Gastrocnemius medialis (tissue), 4 donors: ENCODE results near the gene CORO2B. TPM values are rescaled to one million over a fixed set of nuclear protein-coding genes. Genes with fewer than 3 reads are reported as not detected.

Source experiments
- ATAC-seq, 2 donors: fragments of 150-250 bp; one replicate each; pipeline ENCODE4 v1.9.1; 2016
- DNase-seq, 2 donors: peaks; one replicate each; pipeline ENCODE4 v3.0.0-alpha.2; 2019
- H3K27ac ChIP-seq, 4 donors: fragments of 200-600 bp; sonication (generic); 1 replicate in 1 of 4; 2 replicates in 3 of 4; pipeline ENCODE4 v1.5.1; 2016 to 2018; ENCODE audit warnings: mild to moderate bottlenecking in 2 of 4, moderate library complexity in 1 of 4
- H3K27me3 ChIP-seq, 3 donors: fragments of 200-600 bp; sonication (generic) in 2 of 3; 1 replicate in 1 of 3; 2 replicates in 2 of 3; pipeline versions ENCODE4 v1.5.1 to v1.6.0; 2016 to 2019; ENCODE audit warnings: mild to moderate bottlenecking in 1 of 3, moderate library complexity in 1 of 3
- H3K36me3 ChIP-seq, 2 donors: fragments of 200-600 bp; sonication (generic) in 1 of 2; one replicate each; pipeline ENCODE4 v1.5.1; 2017 to 2018
- H3K4me1 ChIP-seq, 2 donors: fragments of 200-600 bp; sonication (generic) in 1 of 2; one replicate each; pipeline ENCODE4 v1.5.1; 2016 to 2017; ENCODE audit warnings: mild to moderate bottlenecking in 2 of 2
- H3K4me3 ChIP-seq, 4 donors: fragments of 200-600 bp; sonication (generic) in 3 of 4; 1 replicate in 1 of 4; 2 replicates in 3 of 4; pipeline ENCODE4 v1.5.1; 2016 to 2019; ENCODE audit warnings: mild to moderate bottlenecking in 2 of 4
- H3K9me3 ChIP-seq, 3 donors: fragments of 200-600 bp; sonication (generic) in 2 of 3; 1 replicate in 1 of 3; 2 replicates in 2 of 3; pipeline ENCODE4 v1.5.1; 2016 to 2019
- POLR2A ChIP-seq, 2 donors: fragments of 450-650 bp; IDR thresholded peaks; one replicate each; pipeline ENCODE4 v1.6.1; 2017; ENCODE audit warnings: antibody characterized with exemption in 2 of 2, mild to moderate bottlenecking in 2 of 2, moderate library complexity in 2 of 2
- in situ Hi-C, 4 donors: fragments of 200-750 bp; cut with MboI; loops; one replicate each; pipeline versions ENCODE4 v1.15.0 to v1.8.0; 2017; ENCODE audit warnings: low sequenced_read_pairs in 4 of 4
- intact Hi-C: fragments of 100-400 bp; cut with DNase I; formaldehyde crosslinking; loops from one replicate; pipeline ENCODE4 v1.15.1; 2023; ENCODE audit warnings: low total_unique reads
- total RNA-seq, 4 donors: library from RNA; depleted of rRNA; stranded (reverse); fragments of >200 nt; gene quantifications; one replicate each; pipeline versions ENCODE4 v1.1.0 to v1.2.3, GENCODE V29; 2016
- TF ChIP-seq, protein P1 (sequence below), 5 experiments: fragments of 450-650 bp in 3 of 5; fragments of 200-600 bp in 2 of 5; sonication (generic) in 2 of 5; IDR thresholded peaks in 4 of 5; conservative IDR thresholded peaks in 1 of 5; 1 replicate in 4 of 5; 2 replicates in 1 of 5; pipeline ENCODE4 v1.5.1; 2016 to 2019; ENCODE audit warnings: antibody characterized with exemption in 5 of 5, mild to moderate bottlenecking in 3 of 5, moderate library complexity in 3 of 5

The CORO2B gene
- total RNA-seq, 4 donors from 2014 or later: 1.5 to 2.2 (median 1.8) TPM

DNA sequence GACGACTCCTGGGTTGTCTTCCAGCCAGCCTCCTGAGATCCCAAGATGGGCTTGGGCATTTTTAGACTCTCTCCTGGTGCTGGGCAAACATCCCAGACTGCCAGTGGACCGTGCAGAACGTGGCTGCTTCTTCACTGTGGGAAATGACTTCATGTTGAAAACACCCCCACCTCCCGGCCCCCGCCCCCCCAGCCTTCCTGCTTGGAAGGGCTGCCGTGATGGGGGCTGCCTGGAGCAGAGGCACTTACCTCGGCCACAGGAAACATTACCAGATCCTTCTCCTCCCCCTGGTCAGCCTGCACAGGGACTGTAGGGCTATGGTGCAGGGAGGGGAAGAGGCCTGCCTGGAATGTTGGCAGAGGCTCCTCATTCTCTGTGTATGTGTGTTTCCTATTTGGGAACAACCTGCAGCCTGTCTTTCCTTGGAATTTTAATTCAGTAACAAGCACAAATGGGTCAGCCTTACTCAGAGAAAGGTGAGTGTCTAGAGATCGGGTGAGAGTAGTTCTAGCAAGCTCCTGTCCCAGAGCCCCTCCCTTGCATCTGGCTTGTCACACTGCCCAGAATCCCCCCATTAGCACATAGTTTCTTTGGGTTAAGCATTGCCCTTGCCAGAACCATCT lies 151.1 kb downstream of the CORO2B start:
- Histone ChIP-seq H3K27me3 (no peaks in the 10 kb centered on the region), H3K36me3 (no peaks in the 10 kb centered on the region), H3K4me1 (peaks cover 0 to 4% of the 10 kb centered on the region in 2 donors), H3K4me3 (no peak overlapping the region), H3K9me3 (no peaks in the 10 kb centered on the region), H3K27ac (peak overlapping the region in 2 of 4 donors; percentile 58 to 64)
- ATAC-seq (peak; percentile 22 to 41), DNase-seq (no peak)
- TF ChIP-seq, protein P1, sequence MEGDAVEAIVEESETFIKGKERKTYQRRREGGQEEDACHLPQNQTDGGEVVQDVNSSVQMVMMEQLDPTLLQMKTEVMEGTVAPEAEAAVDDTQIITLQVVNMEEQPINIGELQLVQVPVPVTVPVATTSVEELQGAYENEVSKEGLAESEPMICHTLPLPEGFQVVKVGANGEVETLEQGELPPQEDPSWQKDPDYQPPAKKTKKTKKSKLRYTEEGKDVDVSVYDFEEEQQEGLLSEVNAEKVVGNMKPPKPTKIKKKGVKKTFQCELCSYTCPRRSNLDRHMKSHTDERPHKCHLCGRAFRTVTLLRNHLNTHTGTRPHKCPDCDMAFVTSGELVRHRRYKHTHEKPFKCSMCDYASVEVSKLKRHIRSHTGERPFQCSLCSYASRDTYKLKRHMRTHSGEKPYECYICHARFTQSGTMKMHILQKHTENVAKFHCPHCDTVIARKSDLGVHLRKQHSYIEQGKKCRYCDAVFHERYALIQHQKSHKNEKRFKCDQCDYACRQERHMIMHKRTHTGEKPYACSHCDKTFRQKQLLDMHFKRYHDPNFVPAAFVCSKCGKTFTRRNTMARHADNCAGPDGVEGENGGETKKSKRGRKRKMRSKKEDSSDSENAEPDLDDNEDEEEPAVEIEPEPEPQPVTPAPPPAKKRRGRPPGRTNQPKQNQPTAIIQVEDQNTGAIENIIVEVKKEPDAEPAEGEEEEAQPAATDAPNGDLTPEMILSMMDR (IDR thresholded peaks at IDR 0.05 in 4 of 5, conservative IDR thresholded peaks at IDR 0.05 in 1 of 5): no peak
- no peak for TF ChIP-seq POLR2A (IDR thresholded peaks at IDR 0.05)
- in situ Hi-C loops: loop anchor here in 2 of 4 donors (5.0 kb wide), 1 partner anchor 147 kb away; no protein-coding TSS in a partner anchor
- intact Hi-C loops: loop anchor here (1.0 to 5.0 kb wide), 2 partner anchors 97 to 145 kb away; no protein-coding TSS in a partner anchor

DNA sequence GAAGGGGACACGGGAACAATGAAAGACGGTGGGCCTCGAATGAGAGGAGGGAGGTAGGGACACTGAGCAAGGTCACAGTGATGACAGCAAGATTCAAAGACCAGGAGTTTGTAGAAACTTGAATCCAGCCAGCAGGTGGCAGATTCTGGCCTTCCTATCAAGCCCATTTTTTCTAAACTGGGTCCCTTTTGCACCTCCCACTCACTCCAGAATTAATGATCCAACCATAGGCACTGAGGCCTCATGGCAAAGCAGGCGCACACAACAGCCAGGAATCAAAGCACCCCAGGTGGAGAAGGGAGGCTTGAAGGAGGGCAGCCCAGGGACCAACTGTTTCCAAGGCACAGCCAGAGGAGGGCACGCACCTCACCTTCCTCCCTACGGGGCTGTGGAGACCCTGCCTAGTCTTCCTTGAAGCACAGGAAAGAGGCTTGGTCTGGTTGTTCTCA lies 151.7 kb downstream of the CORO2B start:
- in situ Hi-C loops (loop anchor here in 2 of 4 donors (5.0 kb wide), 1 partner anchor 147 kb away; no protein-coding TSS in a partner anchor), intact Hi-C loops (loop anchor here (1.0 to 5.0 kb wide), 2 partner anchors 97 to 145 kb away; no protein-coding TSS in a partner anchor)
- ATAC-seq (peak in 1 of 2 donors; percentile 27), DNase-seq (peak in 1 of 2 donors; percentile 17)
- H3K27ac ChIP-seq: peak overlapping the region; percentile 6 to 64 (median 34)
- peaks cover 0 to 4% of the 10 kb centered on the region in 2 donors for H3K4me1 ChIP-seq
- no peaks in the 10 kb centered on the region for H3K9me3 ChIP-seq
- no peaks in the 10 kb centered on the region for H3K36me3 ChIP-seq
- TF ChIP-seq, protein P1 (IDR thresholded peaks at IDR 0.05 in 4 of 5, conservative IDR thresholded peaks at IDR 0.05 in 1 of 5): peak; percentile 19 to 69 (median 56)
- TF ChIP-seq POLR2A (IDR thresholded peaks at IDR 0.05): no peak
- no peaks in the 10 kb centered on the region for H3K27me3 ChIP-seq
- H3K4me3 ChIP-seq: no peak overlapping the region

DNA sequence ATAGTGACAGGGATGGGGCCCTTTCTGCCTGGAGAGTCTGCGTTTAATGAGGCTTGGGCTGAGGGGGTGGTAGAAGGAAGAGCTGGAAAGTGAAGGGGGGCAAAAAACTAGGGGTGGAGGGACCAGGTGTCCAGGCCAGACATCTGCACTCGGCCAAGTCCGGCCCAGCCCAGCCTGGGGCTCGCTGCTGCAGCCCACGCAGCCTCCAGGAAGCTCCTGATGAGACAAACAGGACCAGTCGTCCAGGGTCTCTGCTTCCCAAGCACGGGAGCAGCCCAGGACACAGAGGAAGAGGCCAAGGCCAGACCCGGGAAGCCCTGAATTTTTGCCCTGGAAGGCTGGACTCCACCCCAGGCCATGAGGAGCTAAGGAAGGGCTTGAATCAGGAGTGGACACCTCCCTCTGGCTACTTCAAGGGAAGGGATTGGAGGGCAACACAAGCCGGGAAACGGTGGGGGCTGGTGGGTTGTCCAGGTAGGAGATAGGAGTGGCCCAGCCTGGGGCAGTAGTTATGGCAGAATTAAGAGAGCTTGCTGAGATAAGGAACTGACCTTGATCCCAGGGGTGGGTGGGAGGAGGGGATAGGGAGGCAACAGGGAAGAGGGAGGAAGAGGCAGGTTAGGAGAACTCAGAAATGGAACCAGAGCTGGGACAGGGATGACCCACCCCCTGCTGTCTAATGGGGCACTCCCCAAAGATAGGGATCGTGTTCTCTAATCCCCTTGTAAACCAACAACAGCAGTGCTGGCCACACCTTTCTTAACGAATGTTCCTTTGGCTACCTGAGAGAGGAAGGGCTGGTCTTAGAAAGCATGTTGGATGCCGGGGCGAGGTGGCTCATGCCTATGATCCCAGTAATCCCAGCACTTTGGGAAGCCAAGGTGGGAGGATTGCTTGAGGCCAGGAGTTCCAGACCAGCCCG lies 152.4 kb downstream of the CORO2B start:
- no peak for DNase-seq
- peak overlapping the region; percentile 6 to 64 (median 34) for H3K27ac ChIP-seq

DNA sequence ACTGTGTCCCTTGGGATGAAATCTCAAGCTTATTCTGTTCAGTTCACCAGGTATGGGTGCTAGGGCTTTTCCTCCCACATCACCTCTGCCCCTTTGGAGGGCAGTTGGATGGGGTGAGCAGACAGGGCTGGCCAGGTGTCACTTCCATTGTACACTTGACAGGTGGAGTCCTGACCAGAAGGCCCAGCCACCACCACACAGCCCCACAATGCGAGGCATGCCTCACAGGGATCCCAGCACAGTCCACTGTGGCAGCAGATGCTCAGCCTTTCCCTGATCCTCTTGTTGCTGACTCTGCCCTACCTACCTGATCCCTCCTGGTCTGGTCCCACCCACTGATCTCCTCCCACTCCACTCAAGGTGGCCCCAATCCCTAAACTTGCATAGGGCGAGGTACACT lies 153.7 kb downstream of the CORO2B start:
- TF ChIP-seq POLR2A (IDR thresholded peaks at IDR 0.05): no peak
- TF ChIP-seq, protein P1 (IDR thresholded peaks at IDR 0.05 in 4 of 5, conservative IDR thresholded peaks at IDR 0.05 in 1 of 5): no peak
- Histone ChIP-seq H3K27ac (no peak overlapping the region), H3K27me3 (no peaks in the 10 kb centered on the region), H3K4me1 (peaks cover 0 to 4% of the 10 kb centered on the region in 2 donors), H3K36me3 (no peaks in the 10 kb centered on the region), H3K4me3 (no peak overlapping the region), H3K9me3 (no peaks in the 10 kb centered on the region)
- in situ Hi-C loops (loop anchor here in 2 of 4 donors (5.0 kb wide), 1 partner anchor 145 kb away; no protein-coding TSS in a partner anchor), intact Hi-C loops (loop anchor here (5.0 kb wide), 1 partner anchor 95 kb away; no protein-coding TSS in a partner anchor)
- ATAC-seq (no peak), DNase-seq (no peak)

More for the DNA sequence above, 152.4 kb downstream of the CORO2B start:
- Histone ChIP-seq H3K27me3 (no peaks in the 10 kb centered on the region), H3K36me3 (no peaks in the 10 kb centered on the region), H3K4me1 (peaks cover 0 to 4% of the 10 kb centered on the region in 2 donors), H3K9me3 (no peaks in the 10 kb centered on the region), H3K4me3 (no peak overlapping the region)
- TF ChIP-seq POLR2A (IDR thresholded peaks at IDR 0.05): no peak
- TF ChIP-seq, protein P1 (IDR thresholded peaks at IDR 0.05 in 4 of 5, conservative IDR thresholded peaks at IDR 0.05 in 1 of 5): no peak
- in situ Hi-C loops (loop anchor here in 2 of 4 donors (5.0 kb wide), 1 partner anchor 146 kb away; no protein-coding TSS in a partner anchor), intact Hi-C loops (loop anchor here (1.0 to 5.0 kb wide), 2 partner anchors 96 to 144 kb away; no protein-coding TSS in a partner anchor)
- ATAC-seq: no peak
